ENCODE results near the gene AVPR2.

GRCh38 chrX:153938226-153938786 lies 33.8 kb downstream of the AVPR2 start:
- TF ChIP-seq HDAC6 (IDR thresholded peaks at IDR 0.05; ENCODE audit: unreplicated experiment): no peak
- no peak for TF ChIP-seq CREM (IDR thresholded peaks at IDR 0.05; ENCODE audit: low read depth)
- TF ChIP-seq TBL1XR1 (IDR thresholded peaks at IDR 0.05; ENCODE audit: low read depth, low read length): no peak
- no peak for TF ChIP-seq CTCF (IDR thresholded peaks at IDR 0.05 in 2 of 3, conservative IDR thresholded peaks at IDR 0.05 in 1 of 3; ENCODE audit: control insufficient read depth in 2 of 3, extremely low read depth in 1 of 3, insufficient read depth in 1 of 3, low read depth in 3 of 3, low read length in 3 of 3)
- no peak for TF ChIP-seq RAD51 (IDR thresholded peaks at IDR 0.05)
- no peak for TF ChIP-seq FOXM1 (IDR thresholded peaks at IDR 0.05; ENCODE audit: low read depth, low read length)
- no peak for TF ChIP-seq CBFB (IDR thresholded peaks at IDR 0.05; ENCODE audit: low read depth)
- no peak for TF ChIP-seq ATF3 (IDR thresholded peaks at IDR 0.05; ENCODE audit: borderline replicate concordance, extremely low read depth, low read depth, low read length)
- no peak for TF ChIP-seq USF1 (IDR thresholded peaks at IDR 0.05; ENCODE audit: borderline replicate concordance, extremely low read length, insufficient read depth, low read depth, low read length)
- TF ChIP-seq POLR2A (IDR thresholded peaks at IDR 0.05; ENCODE audit: low read depth, low read length): no peak
- no peak for TF ChIP-seq ESRRA (IDR thresholded peaks at IDR 0.05; ENCODE audit: low read length)
